Stimulated activated CD8-positive, alpha-beta memory T cell treated with anti-CD3 and anti-CD28 coated beads, Interleukin-7, amount 100 ng/mL, for 1 hour (primary cell): ENCODE data around the gene CENPT.

ENCODE experiments used
- DNase-seq, 2 donors: peaks; one replicate each; pipeline ENCODE4 v3.0.0-alpha.2; 2020; ENCODE audit warnings: low read depth in 2 of 2

Gene CENPT, protein sequence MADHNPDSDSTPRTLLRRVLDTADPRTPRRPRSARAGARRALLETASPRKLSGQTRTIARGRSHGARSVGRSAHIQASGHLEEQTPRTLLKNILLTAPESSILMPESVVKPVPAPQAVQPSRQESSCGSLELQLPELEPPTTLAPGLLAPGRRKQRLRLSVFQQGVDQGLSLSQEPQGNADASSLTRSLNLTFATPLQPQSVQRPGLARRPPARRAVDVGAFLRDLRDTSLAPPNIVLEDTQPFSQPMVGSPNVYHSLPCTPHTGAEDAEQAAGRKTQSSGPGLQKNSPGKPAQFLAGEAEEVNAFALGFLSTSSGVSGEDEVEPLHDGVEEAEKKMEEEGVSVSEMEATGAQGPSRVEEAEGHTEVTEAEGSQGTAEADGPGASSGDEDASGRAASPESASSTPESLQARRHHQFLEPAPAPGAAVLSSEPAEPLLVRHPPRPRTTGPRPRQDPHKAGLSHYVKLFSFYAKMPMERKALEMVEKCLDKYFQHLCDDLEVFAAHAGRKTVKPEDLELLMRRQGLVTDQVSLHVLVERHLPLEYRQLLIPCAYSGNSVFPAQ

DNA sequence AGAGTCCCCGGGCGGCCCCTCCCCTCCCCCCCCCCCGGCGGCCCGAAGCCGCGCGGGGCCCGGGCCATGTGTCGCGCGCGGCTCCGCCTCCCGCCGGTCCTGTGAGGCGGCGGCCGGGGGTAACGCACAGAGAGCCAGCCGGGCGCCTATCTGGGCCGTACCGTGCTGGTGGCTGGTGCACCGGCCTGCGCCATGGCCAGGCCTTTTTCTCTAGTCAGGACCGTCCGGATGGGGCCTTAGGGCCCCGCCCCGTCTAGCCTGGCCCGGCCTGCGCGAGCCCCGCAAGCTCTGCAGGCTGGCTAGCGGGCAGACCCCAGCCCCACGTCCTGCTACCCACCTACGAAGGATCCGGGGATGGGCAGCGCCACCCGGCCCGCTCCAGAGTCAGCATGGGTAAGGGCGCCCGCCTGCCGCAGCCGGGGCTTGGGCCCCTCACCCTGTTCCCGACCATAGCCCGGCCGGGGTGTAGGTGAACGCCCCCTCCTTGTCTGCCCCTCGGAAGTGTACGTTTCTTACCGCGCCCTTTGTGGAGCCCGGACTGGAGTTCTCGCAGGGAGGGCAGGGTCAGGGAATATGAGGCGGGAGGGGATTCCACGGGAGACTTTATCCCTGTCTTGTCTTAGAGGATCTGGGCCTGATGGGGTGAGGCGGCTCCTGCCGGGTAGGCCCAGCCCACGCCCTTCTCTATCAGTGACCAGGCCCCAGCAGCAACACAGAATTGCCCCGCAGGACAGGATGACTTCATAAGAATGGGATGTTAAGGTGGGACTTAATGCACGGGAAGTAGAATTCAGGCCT, at the start of gene CENPT:
Gene CENPT (minus strand): TSS at position 630 of the 798 bp plus-strand sequence. CDS start 13,834 bp downstream, outside the sequence.
- DNase-seq, result no peak

DNA sequence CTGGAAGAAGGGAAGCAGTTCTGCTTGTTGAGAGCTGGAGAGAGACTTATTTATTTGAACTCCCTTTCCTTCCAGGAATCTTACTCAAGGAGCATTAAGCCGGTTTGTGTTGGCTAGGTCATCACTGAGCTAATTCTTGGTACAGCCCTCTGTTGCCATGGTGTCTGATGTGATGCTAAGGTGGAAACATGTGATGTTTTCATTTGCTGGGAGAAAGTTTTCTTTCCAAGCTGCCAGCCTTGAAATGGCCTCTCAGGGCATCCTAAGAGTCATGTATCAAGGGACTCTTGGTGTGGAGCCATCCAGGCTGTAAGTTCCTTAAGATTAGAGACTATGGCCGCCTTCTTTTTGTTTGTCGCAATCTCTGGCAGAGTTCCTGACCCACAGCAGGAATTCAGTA, 49.7 kb upstream of the CENPT start:
- DNase-seq, result no peak

DNA sequence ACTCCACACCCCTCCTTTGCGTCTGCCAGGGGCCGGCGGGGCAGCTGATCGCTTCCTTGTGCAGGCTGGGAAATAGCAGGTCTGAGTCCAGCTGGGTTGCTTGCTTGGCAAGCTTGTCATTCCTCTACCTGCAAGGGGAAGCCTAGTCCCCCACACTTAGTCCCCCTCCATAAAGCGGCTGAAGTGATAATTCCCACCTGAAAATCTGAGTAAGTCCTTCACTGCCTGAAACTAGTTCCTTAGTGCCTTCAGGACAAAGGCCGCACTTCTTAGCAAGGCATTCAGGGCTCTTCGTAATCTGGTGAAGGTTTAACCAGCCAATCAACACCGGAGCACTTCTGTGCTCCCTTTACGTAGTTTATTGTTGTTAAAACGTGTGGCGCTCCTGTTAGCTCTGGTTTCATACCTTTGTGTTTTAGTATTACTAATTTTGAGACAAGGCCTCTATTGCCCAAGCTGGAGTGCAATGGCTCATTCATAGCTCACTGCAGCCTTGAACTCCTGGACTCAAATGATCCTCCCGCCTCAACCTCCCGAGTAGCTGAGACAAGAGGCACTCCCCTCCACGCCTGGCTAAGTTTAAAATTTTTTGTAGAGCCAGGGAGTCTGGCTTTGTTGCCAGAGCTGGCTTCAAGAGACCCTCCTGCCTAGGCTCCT, 46.4 kb upstream of the CENPT start:
- no peak for DNase-seq

DNA sequence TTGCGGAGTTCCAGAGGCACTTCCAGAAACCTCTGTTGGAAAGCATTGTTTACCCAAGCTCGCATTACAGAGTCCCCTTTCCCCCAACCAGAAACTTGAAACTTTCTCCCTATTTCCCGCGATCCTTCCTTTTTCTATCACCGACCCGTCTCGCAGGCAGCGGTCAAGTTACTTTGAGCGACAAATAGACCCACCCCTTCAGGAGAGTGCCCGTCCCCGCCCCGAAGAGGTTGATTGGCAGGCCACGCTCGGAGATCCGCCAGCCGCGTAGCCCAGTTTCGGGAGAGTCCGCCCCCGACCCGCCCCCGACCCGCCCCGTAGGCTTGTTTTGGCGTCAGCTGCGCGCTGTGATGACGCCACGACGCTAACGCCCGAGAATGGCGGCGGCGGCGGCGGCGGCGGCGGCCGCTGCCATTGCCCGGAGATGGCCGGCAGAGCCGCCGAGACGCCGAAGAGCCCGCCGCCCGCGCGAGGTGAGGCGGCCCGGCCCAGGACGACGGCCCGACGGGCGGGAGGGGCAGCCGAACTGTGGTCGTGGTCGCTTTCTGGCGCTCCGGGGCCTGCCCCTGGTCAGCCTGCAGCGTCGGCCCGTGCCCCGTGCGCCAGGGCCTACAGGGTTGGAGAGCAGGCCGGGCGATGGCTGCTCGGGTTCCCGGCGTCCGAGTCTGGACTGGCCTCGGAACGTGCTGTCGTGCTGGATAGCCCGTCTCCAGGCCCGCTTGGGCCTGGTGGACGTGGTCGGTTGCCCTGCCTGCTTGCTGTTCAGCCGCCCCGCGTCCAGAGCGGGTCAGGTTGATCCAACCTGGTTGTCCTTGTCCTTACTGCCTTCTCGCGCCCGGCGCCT, 45.6 kb upstream of the CENPT start, which contains the start of gene PSKH1:
Gene PSKH1 (plus strand): TSS at position 356 of the 844 bp plus-strand sequence. CDS start 15,496 bp downstream, outside the sequence.
- DNase-seq, result peak; percentile 81 to 85

DNA sequence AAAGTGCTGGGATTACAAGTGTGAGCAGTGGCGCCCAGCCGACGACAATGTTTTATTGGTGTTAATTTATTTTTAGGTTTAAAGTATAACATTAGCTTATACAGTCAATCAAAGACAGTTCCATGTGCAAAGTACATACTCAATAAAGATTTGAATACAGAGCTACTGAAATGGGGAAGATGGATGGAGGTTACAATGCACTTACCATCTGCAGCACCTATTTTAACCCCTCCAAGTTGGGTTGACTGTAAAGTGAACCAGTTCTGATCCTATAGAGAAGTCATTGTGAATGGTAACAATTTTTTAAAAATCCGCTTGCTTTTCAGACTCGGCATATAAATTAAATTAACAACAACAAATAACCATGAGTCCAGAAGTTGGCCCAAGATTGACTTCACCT, 44.9 kb upstream of the CENPT start:
- no peak for DNase-seq

DNA sequence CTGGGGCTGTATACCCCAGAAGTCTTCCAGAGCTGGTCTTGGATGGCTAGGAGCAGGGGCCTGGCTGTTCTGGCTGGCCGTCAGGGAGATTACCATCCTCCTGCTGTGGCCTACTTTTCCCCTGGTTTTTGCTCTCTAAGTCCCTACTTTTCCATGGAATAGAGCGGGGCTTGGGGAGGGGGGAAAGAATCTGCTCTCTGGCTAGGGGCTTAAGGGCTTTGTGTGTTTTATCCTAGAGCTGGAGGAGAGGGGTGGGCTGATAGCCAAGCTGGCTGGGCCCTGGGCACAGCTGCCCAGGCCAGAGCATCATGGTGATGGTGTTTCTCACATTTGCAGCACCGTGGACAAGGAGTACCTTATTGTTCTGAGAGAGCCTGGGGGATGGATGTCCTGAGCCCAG, 40.8 kb upstream of the CENPT start:
- DNase-seq, result no peak

DNA sequence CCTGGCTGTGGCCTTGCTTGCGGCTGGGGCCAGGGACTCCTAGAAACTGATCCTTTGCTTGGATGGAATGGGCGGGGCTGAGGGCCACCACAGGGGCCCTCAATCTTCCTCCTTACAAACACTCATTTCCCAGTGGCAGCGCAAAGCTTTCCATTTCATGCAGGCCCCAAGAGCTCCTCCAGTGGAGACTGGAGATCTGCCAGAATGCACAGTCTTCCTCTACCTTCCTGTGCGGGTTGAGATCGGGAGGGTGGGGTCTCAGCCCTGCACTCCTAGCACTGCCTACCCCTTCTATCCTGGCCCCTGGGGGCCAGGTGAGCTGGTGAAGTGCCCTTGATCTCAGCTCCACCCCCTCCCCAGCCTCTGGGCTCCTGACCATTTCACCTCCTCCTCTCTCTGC, 38.9 kb upstream of the CENPT start:
- DNase-seq, result no peak

DNA sequence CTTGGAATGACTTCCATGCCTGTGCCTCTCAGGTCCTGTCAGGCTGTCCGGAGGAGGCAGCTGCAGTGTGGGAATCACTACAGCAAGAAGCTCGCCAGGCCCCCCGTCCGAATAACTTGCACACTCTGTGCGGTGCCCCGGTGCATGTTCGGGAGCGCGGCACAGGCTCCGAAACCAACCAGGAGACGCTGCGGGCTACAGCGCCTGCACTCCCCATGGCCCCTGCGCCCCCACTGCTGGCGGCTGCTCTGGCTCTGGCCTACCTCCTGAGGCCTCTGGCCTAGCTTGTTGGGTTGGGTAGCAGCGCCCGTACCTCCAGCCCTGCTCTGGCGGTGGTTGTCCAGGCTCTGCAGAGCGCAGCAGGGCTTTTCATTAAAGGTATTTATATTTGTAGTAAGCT, 38.5 kb upstream of the CENPT start:
- DNase-seq, result no peak

DNA sequence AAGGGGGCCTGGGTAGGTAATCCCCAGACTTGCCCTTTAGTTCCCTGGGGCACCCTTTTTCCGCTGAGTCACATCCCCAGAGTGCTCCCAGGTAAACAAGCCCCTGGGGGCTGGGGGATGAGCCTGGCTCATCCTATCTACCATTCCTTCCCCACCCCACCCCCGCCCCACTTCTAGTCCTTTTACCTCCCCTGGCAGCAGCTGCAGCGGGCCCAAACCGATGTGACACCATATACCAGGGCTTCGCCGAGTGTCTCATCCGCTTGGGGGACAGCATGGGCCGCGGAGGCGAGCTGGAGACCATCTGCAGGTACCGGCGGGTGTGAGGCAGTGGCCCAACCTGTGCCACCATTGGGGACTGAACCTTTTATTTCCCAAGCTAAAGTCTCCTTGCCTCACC, 38.1 kb upstream of the CENPT start:
- no peak for DNase-seq

DNA sequence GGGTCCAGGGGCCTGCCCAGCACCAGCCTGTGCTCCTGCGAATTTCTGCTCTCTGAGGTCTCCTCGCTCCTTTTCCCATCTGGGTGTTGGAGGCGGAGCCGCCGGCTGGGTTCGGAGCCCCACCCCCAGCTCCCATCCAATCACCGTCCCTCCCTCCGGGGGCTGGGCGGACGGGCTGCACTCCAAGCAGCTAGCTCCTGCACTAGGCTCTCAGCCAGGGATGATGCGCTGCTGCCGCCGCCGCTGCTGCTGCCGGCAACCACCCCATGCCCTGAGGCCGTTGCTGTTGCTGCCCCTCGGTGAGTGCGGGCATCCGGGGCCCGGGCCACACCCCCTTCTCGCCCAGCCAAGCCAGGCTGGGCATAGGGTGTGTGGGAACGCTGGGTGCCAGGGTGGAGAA, 37.2 kb upstream of the CENPT start, which contains the start of gene NRN1L:
Gene NRN1L (plus strand): TSS at position 202 of the 400 bp plus-strand sequence. CDS start 19 bp downstream, at position 221.
- no peak for DNase-seq

DNA sequence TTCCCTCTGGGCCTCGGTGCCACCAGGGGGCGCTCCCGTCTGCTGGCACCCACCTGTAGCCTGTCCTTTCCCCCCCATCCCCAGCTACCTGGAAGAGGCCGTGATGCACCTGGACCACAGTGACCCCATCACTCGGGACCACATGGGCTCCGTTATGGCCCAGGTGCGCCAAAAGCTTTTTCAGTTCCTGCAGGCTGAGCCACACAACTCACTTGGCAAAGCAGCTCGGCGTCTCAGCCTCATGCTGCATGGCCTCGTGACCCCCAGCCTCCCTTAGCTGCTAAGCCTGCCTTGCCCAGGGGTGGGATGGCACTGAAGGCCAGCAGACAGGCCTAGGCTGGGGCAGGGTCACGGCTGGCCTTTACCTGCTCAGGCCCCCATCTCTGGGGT, 36.4 kb upstream of the CENPT start:
- peak; percentile 48 to 57 for DNase-seq

DNA sequence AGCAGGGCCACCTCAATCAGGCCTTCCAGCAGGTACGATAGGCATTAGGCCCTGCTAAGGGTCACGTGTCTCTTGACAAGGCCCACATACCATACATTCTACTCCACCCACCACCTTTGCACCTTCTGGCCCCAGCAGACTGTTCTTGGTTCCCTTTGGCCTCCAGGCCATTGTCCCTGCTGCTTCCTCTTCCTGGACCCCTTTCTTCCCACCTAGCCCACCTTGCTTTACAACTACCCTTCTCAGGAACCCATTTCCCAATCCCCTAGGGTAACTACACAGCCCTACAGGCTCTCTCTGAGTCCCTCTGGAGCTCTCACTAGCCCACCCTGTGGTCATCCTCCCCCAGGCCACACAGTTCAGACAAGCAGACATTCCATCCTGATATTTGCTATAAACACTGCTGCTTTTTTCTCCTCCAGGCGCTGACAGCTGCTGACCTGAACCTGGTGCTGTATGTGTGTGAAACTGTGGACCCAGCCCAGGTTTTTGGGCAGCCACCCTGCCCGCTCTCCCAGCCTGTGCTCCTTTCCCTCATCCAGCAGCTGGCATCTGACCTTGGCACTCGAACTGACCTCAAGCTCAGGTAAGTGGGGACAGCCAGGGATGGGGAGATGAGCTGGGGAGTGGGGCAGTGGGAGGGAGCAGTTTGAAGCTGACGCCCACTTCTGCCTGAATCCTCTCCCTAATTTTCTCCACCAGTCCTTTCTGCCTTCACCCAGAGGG, 35.8 kb upstream of the CENPT start:
- DNase-seq, result no peak

DNA sequence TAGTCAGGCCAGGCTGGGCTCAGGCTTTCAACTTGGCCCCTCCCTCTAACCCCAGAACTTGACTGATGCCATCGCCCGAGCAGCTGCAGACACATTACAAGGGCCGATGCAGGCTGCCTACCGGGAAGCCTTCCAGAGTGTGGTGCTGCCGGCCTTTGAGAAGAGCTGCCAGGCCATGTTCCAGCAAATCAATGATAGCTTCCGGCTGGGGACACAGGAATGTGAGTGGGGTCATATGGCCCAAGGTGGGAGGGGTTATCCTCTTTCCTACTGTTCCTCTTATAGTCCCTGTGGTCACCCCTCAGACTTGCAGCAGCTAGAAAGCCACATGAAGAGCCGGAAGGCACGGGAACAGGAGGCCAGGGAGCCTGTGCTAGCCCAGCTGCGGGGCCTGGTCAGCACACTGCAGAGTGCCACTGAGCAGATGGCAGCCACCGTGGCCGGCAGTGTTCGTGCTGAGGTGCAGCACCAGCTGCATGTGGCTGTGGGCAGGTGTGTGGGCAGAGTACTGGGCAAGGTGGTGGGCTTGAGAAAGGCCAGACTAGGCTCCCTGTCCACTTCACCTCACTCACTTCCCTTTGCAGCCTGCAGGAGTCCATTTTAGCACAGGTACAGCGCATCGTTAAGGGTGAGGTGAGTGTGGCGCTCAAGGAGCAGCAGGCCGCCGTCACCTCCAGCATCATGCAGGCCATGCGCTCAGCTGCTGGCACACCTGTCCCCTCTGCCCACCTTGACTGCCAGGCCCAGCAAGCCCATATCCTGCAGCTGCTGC, 35.1 kb upstream of the CENPT start:
- DNase-seq, result no peak

DNA sequence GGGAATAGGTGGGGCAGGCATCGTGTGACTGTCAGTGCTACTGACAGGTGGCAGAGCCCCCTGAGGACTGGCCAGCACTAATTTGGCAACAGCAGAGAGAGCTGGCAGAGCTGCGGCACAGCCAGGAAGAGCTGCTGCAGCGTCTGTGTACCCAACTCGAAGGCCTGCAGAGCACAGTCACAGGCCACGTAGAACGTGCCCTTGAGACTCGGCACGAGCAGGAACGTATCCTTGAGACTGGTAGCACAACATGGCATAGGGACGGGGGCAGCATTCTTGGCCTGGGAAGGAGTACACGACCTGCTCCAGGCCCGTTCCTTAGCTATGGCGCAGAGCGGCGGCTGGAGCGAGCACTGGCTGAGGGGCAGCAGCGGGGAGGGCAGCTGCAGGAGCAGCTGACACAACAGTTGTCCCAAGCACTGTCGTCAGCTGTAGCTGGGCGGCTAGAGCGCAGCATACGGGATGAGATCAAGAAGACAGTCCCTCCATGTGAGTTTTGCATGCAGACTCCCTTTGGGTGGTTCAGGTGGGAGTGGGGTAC, 34.2 kb upstream of the CENPT start:
- DNase-seq, result no peak

DNA sequence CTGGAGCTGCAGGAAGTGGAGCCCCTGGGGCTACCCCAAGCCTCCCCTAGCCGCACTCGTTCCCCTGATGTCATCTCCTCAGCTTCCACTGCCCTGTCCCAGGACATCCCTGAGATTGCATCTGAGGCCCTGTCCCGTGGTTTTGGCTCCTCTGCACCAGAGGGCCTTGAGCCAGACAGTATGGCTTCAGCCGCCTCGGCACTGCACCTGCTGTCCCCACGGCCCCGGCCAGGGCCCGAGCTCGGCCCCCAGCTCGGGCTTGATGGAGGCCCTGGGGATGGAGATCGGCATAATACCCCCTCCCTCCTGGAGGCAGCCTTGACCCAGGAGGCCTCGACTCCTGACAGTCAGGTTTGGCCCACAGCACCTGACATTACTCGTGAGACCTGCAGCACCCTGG, 33.1 kb upstream of the CENPT start:
- DNase-seq, result no peak

DNA sequence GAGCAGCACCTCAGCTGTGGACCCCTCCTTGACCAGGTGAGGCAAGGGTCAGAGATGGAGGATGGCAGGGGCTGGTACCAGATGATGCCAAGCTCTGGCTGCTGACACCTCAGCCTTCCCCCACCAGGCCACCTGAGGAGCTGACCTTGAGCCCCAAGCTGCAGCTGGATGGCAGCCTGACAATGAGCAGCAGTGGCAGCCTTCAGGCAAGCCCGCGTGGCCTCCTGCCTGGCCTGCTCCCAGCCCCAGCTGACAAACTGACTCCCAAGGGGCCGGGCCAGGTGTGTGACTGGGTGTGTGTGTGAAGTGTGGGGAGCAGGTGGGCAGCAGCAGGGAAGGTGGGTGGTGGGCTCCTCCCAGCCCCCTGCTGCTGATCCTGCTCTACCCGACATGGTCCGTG, 32.4 kb upstream of the CENPT start:
- no peak for DNase-seq

DNA sequence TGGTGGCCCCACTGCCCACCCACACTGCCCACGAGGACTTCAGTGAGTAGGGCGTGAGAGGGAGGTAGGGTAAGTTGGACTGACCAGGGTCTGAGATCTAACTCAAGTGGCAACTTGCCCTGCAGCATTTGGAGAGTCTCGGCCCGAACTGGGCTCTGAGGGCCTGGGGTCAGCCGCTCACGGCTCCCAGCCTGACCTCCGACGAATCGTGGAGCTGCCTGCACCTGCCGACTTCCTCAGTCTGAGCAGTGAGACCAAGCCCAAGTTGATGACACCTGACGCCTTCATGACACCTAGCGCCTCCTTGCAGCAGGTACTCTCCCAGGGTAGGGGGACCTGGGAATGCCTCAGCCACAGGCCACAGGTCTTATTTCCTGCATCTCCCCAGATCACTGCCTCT, 32.0 kb upstream of the CENPT start:
- no peak for DNase-seq

DNA sequence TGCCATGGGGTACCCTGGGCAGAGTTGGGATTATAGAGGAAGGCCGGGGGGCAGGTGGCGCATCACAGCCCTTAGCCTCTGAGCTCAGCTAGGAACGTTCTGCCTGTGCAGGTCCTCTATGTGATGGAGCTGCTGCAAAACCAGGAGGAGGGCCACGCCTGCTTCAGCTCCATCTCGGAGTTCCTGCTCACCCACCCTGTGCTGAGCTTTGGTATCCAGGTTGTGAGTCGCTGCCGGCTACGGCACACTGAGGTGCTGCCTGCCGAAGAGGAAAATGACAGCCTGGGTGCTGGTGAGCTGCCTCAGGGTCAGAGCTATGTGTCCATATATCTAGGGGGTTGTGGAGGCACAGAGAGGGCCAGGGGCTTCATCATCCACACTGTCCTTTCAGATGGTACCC, 31.4 kb upstream of the CENPT start:
- no peak for DNase-seq

DNA sequence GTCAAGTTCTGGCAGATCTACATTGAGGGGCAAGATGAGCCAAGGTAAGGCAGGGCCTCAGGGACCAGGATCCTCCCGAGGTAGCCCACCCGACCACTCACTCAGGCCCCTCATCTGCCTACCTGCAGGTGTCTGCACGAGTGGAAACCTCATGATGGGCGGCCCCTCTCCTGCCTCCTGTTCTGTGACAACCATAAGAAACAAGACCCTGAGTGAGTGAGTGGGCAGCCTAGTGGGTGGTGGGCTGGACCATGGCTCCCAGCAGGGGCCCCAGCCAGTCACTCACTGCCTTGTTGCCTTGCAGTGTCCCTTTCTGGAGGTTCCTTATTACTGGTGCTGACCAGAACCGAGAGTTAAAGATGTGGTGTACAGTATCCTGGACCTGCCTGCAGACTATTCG, 30.7 kb upstream of the CENPT start:
- no peak for DNase-seq
